ENCODE measurements around the gene NCAM1. TPM values are rescaled to one million over a fixed set of nuclear protein-coding genes. Genes with fewer than 3 reads are reported as not detected.

Gene NCAM1
- polyA plus RNA-seq, 2 of the 4 experiments (the other 2 are of a cell fraction) = 0.01 to 0.12 TPM

DNA sequence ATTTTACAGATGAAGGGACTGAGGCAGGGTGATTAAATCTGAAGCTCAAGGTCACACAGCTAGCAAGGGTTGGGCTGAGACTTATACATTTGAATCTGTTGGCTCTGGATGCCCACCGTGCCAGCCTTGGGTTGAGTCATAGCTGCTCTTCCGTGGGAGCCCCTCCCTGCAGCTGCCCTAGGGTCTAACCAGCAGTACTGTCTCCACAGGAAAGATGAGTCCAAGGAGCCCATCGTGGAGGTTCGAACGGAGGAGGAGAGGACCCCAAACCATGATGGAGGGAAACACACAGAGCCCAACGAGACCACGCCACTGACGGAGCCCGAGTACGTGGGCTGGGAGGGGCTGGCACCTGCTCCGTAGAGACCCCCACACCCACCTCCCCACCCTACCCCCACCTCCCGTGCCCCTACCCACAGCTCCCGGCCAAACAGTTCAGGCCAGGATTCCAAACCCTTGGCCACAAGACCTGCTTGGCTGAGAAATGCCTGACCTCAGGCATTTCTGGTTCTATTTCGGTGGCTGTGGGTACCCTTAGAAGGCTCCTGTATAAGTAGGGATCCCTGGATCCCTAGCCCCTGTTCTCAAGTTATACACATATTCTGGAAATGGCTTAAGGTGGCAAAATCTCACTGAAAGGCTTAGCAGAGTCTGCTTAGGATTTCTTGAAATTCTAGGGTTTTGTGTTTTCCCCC, 310.5 kb downstream of the NCAM1 start:
- Histone ChIP-seq H3K4me1 (no peaks in the 10 kb centered on the region), H3K27ac (no peak overlapping the region), H3K9me3 (no peaks in the 10 kb centered on the region), H3K4me3 (no peak overlapping the region), H3K4me2 (no peak overlapping the region)
- TF ChIP-seq NFE2L2 (conservative IDR thresholded peaks at IDR 0.05; ENCODE audit: low read length) (no peak), MAZ (IDR thresholded peaks at IDR 0.05; ENCODE audit: borderline replicate concordance, low read depth, low read length) (no peak), RARB (CRISPR knock-in tag; IDR thresholded peaks at IDR 0.05) (no peak), CEBPB (IDR thresholded peaks at IDR 0.05) (no peak), KDM5A (IDR thresholded peaks at IDR 0.05) (no peak), MYC (IDR thresholded peaks at IDR 0.05; ENCODE audit: borderline replicate concordance, low read length) (no peak), JUNB (IDR thresholded peaks at IDR 0.05) (no peak), USF2 (IDR thresholded peaks at IDR 0.05) (no peak), KDM1A (IDR thresholded peaks at IDR 0.05; ENCODE audit: low read depth) (no peak), HOXB5 (CRISPR knock-in tag; IDR thresholded peaks at IDR 0.05) (no peak)
- TF ChIP-seq, protein P1, sequence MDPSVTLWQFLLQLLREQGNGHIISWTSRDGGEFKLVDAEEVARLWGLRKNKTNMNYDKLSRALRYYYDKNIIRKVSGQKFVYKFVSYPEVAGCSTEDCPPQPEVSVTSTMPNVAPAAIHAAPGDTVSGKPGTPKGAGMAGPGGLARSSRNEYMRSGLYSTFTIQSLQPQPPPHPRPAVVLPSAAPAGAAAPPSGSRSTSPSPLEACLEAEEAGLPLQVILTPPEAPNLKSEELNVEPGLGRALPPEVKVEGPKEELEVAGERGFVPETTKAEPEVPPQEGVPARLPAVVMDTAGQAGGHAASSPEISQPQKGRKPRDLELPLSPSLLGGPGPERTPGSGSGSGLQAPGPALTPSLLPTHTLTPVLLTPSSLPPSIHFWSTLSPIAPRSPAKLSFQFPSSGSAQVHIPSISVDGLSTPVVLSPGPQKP (IDR thresholded peaks at IDR 0.05; ENCODE audit: low read depth, low read length) = no peak
- ATAC-seq (no peak), DNase-seq (ENCODE audit: low read depth in 1 of 2, low spot score in 1 of 2) (no peak), FAIRE-seq (no peak)
- POLR2A ChIA-PET = no interaction called here
- CTCF ChIA-PET = interaction anchor here (2.7 kb wide), 1 partner anchor 18 kb away, joined by 8 read pairs; no protein-coding TSS in a partner anchor
- WGBS (ENCODE audit: missing lambda C conversion rate) = 71% methylated on average over 9 of the region's 14 CpGs

GRCh38 chr11:113272281-113272680, 311.1 kb downstream of the NCAM1 start:
- no peaks in the 10 kb centered on the region for H3K9me3 ChIP-seq
- DNase-seq (ENCODE audit: low read depth in 1 of 2, low spot score in 1 of 2) (no peak), ATAC-seq (no peak), FAIRE-seq (no peak)
- ChIA-PET POLR2A (no interaction called here), CTCF (interaction anchor here (2.7 kb wide), 1 partner anchor 17 kb away, joined by 8 read pairs; no protein-coding TSS in a partner anchor)
- no peak overlapping the region for H3K4me3 ChIP-seq
- WGBS (ENCODE audit: missing lambda C conversion rate) = 24% methylated on average over 5 of the region's 5 CpGs
- H3K4me2 ChIP-seq = no peak overlapping the region
- no peak for TF ChIP-seq TFCP2L1 (CRISPR knock-in tag; IDR thresholded peaks at IDR 0.05)
- no peak for TF ChIP-seq NR3C1 (IDR thresholded peaks at IDR 0.05)
- TF ChIP-seq SREBF2 (IDR thresholded peaks at IDR 0.05) = no peak
- no peaks in the 10 kb centered on the region for H3K4me1 ChIP-seq
- H3K27ac ChIP-seq = no peak overlapping the region

DNA sequence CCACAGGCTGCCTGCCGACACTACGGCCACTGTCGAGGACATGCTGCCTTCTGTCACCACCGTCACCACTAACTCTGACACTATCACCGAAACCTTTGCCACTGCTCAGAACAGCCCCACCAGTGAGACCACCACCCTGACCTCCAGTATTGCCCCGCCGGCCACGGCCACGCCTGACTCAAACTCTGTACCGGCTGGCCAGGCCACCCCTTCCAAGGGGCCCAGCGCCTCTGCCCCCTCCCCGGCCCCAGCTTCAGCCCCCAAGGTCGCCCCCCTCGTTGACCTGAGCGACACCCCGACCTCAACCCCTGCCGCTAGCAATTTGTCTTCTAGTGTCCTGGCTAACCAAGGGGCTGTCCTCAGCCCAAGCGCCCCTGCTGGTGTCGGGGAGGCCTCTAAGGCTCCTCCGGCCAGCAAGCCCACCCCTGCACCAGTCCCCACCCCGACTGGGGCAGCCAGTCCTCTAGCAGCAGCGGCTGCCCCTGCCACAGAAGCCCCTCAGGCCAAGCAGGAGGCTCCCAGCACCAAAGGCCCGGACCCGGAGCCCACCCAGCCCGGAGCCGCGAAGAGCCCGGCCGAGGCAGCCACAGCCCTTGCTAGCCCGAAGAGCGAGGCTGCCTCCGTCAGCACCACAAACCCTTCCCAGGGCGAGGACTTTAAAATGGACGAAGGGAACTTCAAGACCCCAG, 311.9 kb downstream of the NCAM1 start:
- no peak overlapping the region for H3K4me2 ChIP-seq
- ChIA-PET CTCF (interaction anchor here (2.7 kb wide), 1 partner anchor 17 kb away, joined by 8 read pairs; no protein-coding TSS in a partner anchor), POLR2A (no interaction called here)
- DNase-seq (ENCODE audit: low read depth in 1 of 2, low spot score in 1 of 2) (no peak), ATAC-seq (no peak), FAIRE-seq (no peak)
- TF ChIP-seq KDM5A (IDR thresholded peaks at IDR 0.05) (no peak), HOXB13 (CRISPR knock-in tag; IDR thresholded peaks at IDR 0.05; ENCODE audit: low read depth) (no peak), EHMT2 (IDR thresholded peaks at IDR 0.05; ENCODE audit: low read depth) (no peak), SREBF2 (IDR thresholded peaks at IDR 0.05) (no peak), ZSCAN20 (CRISPR knock-in tag; IDR thresholded peaks at IDR 0.05) (no peak)
- no peak overlapping the region for H3K4me3 ChIP-seq
- H3K4me1 ChIP-seq = no peaks in the 10 kb centered on the region
- no peaks in the 10 kb centered on the region for H3K9me3 ChIP-seq
- no peak overlapping the region for H3K27ac ChIP-seq
- 86% methylated on average over 17 of the region's 34 CpGs for WGBS (ENCODE audit: missing lambda C conversion rate)

GRCh38 chr11:113273720-113274119, 312.5 kb downstream of the NCAM1 start:
- no peaks in the 10 kb centered on the region for H3K4me1 ChIP-seq
- no peaks in the 10 kb centered on the region for H3K9me3 ChIP-seq
- 95% methylated on average over 5 of the region's 10 CpGs for WGBS (ENCODE audit: missing lambda C conversion rate)
- H3K4me2 ChIP-seq = no peak overlapping the region
- no peak for FAIRE-seq
- no peak for ATAC-seq
- DNase-seq (ENCODE audit: low read depth in 1 of 2, low spot score in 1 of 2) = no peak
- no peak overlapping the region for H3K4me3 ChIP-seq
- ChIA-PET CTCF (interaction anchor here (2.7 to 3.3 kb wide), 2 partner anchors 16 kb away, joined by 8 to 10 read pairs; no protein-coding TSS in a partner anchor), POLR2A (no interaction called here)
- no peak overlapping the region for H3K27ac ChIP-seq
- TF ChIP-seq EHF (CRISPR knock-in tag; IDR thresholded peaks at IDR 0.05) (no peak), EHMT2 (IDR thresholded peaks at IDR 0.05; ENCODE audit: low read depth) (no peak), CHD2 (IDR thresholded peaks at IDR 0.05; ENCODE audit: low read length, partially characterized antibody) (no peak), CHD4 (IDR thresholded peaks at IDR 0.05; ENCODE audit: borderline replicate concordance) (no peak), MAZ (IDR thresholded peaks at IDR 0.05; ENCODE audit: borderline replicate concordance, low read depth, low read length) (no peak), FOSL2 (IDR thresholded peaks at IDR 0.05) (no peak), FOSL2 (CRISPR knock-in tag; IDR thresholded peaks at IDR 0.05) (no peak), ZNF302 (CRISPR knock-in tag; IDR thresholded peaks at IDR 0.05) (no peak), FOSB (CRISPR knock-in tag; IDR thresholded peaks at IDR 0.05) (no peak), HEYL (CRISPR knock-in tag; IDR thresholded peaks at IDR 0.05) (no peak), POLR2A (IDR thresholded peaks at IDR 0.05; ENCODE audit: low read length) (no peak), NFE2L2 (conservative IDR thresholded peaks at IDR 0.05; ENCODE audit: low read length) (no peak), RCOR1 (IDR thresholded peaks at IDR 0.05; ENCODE audit: low read depth, low read length) (no peak), NR3C1 (IDR thresholded peaks at IDR 0.05) (no peak)
- TF ChIP-seq, protein P2, sequence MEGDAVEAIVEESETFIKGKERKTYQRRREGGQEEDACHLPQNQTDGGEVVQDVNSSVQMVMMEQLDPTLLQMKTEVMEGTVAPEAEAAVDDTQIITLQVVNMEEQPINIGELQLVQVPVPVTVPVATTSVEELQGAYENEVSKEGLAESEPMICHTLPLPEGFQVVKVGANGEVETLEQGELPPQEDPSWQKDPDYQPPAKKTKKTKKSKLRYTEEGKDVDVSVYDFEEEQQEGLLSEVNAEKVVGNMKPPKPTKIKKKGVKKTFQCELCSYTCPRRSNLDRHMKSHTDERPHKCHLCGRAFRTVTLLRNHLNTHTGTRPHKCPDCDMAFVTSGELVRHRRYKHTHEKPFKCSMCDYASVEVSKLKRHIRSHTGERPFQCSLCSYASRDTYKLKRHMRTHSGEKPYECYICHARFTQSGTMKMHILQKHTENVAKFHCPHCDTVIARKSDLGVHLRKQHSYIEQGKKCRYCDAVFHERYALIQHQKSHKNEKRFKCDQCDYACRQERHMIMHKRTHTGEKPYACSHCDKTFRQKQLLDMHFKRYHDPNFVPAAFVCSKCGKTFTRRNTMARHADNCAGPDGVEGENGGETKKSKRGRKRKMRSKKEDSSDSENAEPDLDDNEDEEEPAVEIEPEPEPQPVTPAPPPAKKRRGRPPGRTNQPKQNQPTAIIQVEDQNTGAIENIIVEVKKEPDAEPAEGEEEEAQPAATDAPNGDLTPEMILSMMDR (IDR thresholded peaks at IDR 0.05) = no peak

All from A549 (cell line).